ENCODE results near the gene AP1B1.

Gene AP1B1

DNA sequence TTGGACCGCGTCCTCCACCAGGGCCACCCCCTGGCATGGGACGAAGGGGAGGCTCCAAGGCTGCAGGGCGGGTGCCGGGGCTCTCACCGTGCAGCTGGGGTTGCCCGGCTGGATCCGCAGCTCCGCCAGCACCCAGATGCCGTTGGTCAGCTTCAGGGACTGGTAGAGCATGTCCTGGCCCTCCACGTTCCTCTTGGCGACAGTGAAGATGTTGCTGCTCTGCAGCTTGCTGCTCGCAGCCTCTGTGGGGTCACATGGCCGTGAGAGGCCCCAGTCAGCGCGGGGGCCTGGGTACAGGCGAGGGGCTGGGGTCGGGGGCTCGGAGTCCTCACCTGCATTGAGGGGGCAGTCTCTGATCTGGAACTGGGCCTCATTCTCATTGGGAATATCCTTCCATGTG is 58.1 kb downstream of the AP1B1 start:
- FAIRE-seq, result no peak

DNA sequence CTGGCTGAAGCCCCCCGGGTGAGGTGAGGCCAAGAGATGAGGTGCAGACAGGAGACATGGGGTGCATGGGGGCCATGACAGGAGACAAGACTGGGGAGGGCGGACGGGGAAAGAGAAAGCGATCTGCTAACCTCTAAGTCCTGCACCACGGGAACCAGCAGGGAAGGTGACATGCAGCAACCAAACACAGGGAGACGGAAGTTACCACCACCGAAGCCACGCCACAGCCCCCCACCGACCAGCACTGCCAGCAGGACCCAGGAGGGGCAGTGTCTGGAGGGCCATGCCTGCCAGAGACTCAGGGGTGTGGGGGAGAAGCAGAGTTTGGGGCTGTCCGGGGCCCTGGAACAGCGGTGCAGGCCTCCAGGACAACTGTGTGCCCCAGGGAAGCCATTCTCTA is 58.8 kb downstream of the AP1B1 start:
- FAIRE-seq, result no peak

DNA sequence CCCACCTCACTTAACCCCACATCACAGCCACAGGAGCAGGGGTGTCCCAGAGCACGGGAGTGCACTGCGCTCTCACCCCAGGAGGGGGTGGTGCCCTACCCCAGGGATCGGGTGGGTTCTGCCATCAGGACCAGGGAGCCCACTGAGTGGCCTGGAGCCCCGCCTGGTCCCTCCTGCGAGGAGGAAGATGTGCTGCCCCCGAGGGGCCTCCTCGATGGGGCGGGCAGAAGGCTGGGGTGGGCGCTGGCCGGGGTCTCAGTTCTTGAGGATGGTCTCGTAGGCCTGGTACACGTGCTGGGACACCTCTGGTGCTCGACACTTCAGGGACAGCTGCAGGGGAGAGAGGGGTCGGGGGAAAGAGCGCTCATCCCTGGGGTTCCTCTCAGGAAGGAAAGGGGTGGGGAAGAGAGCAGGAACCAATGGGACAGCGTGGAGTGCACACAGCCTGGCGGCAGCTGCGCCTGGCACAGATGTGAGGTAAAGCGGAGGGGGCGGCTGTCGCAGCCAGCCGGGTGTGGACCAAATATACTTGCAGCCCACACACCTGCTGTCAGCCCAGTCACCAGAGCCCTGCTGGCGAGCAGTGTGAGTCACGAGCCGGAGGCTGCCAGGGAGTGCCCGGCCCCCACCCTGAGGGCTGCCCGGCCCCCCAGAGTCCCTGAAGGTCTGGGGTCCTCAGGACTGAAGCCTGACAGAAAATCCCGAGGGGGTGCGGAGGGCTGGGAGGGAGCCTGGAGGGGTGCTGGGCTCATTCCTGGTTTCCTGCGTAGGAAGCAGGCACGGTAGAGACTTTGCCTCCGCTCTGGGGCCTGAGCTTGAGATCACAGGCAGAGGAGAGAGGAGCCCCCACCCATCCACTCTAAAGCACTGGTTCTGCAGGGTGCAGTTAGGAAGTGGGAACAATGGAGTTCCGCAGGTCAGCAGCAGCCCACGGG is 59.5 kb downstream of the AP1B1 start:
- FAIRE-seq, result no peak

DNA sequence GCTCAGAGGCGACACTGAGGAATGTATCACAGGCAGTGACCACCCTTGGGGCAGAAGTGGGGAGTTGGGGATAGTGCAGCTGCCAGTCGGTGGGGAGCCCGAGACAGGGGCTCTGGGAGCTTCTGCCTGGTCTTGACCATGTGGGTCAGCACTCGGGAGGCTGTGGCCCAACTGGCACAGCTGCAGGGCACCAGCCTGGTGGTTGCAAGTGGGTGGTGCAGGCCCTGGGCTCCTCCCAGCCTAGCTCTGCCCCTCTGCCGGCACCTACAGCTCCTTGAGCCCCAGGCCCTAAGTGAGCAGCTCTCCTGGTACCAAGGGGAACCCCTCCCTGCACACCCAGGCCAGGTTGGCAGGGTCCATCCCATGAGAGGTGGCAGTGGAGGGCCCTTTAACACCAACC is 60.3 kb downstream of the AP1B1 start:
- no peak for FAIRE-seq

DNA sequence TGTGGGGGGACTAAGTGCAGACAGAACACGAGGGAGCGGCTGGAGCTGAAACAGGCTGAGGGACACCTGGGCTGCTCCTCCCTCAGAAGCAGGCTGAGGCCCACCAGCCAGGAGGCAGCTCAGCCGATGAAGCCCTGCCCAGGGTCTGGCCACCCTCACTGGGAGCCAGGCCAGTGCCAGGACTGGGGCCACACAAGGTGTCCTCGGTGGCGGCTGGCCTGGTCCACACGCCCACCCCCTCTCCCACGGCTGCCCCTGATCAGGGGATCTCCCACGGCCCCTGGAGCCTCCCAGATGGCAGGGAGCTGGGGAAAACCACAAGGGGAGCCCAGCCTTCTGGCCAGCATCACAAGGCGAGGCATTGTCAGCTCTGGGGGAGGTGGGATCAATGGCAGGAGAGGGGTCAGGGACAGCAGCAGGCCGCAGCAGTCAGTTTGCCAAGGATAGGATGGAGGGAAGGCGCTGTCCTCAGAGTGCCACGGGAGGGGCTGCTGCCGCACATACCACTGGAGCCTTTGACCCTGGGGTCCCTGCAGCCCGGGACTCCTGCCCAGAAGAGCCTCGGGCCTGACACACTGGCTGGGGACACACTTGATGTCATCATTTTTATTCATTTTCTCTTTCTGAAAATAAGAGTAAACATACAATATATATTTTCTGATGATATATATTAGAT is 61.1 kb downstream of the AP1B1 start:
- FAIRE-seq, result no peak

DNA sequence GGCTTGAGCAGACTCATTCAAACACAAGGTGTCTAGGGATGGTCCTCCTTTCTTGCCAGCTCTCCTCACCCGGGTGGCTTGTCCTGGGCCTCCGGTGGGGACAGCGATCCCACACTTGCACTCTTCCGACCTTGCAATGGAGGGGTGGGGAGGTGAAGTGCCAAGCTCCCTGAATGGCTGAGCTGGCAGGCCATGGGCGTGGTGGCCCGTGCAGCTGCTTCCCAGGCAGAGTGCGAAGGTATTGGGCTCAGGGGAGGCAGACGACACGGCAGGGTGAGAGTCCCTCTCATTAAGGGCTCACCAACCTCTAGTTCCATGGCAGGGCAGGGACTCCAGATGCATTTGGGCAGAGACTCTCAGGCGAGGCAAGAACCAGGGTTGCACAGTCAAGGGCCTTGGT is 61.9 kb downstream of the AP1B1 start:
- no peak for FAIRE-seq

DNA sequence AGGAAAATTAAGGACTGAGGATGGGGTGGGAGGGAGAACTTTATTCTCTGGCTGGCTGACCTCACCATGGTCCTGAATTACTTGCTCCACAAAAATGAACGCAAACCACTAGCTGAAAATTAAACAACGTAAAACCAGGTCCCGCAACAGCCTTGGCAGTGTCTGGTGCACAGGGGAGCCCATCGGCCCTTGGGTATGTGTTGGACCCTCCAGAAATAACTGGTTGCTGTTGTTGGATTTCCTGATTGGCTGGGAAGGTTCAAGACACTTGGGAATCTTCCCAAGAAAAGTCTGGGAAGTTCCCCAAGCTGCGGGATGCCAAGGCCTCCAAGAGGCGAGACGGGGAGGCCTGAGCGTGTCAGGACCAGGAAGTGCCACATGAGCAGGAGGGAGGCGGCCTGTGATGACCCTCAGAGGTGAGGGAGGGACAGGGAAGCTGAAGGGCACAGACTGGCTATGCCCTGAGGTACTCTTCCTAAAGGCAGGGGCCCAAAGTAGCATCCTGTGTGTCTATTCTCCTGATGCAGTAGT is 62.5 kb downstream of the AP1B1 start:
- FAIRE-seq, result no peak

DNA sequence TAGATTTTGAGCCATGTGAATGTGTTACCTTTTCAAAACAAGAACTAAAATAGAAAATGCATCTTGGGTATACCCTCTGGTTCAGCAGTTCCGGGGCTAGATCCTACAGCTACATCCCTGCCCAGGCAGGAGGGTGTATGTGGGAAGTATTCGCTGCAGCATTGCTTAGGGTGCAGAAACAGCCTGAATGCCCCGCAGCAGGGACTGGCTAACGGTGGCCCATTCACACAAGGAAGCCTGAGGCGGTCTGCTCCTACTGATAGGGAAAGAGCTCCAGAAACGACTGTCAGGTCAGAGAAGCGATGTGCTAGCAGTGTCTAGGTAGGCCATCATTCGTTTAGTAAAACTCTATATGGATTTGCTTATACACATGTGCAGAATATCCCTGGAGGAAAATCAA is 63.0 kb downstream of the AP1B1 start:
- FAIRE-seq, result no peak

DNA sequence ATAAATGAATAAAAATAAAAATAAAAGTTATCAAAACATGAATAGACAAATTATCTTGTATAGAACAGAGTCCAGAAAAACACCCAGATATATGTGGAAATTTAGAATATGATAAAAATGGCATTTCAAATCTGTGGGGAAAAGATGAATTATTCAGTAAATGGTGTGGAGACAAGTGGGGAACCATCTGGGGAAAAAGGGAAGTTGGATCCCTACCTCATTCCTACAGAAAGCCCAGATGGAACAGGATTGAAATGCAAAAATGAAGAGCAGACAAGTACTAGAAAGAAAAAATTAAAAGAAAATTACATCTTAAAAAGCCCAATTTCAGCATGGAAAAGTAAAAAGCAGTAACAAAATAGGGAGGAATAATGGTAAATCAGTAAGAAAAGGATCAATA is 64.7 kb downstream of the AP1B1 start:
- no peak for FAIRE-seq

DNA sequence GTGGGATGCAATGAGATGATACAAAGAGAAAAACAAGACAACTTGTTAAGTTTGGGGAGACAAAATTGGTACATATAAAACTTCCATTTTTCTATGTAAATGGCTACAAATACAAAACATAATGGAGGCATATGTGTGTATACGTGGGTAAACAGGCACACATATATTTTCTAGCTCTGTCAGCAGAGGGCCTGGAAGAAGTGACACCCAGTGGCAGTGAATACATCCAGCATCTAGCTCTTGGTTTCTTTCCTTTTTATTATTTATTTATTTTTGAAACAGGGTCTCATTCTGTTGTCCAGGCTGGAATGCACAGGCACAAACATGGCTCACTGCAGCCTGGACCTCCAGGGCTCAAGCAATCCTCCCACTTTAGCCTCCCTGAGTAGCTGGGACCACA is 67.8 kb downstream of the AP1B1 start:
- no peak for FAIRE-seq

DNA sequence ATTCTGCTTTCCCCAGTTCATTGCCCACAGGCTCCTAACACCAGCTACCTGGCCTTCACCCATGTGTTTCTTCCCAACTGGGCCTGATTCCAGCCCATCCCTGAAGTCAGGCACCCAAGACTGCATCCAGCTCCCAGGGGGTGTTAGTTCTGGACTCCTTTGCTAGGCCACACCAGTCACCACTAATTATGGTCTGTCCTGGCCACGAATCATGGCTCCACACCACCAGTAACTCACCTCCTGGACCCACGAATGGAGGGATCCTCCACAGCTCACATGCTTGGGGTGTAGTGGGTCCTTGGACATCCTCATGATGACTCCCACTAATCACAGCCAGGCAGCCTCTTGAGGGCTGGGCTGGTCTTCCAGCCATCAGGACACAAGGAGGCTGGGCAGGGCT is 69.3 kb downstream of the AP1B1 start:
- FAIRE-seq, result no peak

DNA sequence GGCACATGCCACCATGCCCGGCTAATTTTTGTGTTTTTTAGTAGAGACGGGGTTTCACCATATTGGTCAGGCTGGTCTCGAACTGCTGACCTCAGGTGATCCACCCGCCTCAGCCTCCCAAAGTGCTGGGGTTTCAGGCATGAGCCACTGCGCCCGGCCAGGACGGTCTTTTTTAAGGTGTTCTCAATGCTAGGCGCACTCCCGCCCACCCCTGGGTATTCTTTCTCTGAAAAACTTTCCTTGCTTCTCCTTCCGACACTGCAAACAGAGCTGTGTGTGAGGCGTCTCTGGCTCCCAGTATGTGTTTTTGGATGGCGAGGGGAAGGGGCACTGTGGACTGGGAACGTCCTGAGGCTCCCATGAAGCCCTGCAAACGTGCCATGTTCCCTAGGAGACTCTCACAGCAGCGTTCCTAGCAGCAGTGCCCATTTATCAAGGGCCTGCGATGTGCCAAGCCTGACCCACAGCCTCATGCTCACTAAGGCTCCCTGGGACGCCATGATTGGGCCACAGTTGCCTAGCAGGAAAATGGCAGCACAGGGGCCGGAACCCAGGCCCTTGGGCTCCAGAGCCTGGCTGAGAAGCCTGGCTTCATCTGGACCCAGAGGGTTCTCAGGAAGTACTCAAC is 70.4 kb downstream of the AP1B1 start:
- FAIRE-seq, result no peak

DNA sequence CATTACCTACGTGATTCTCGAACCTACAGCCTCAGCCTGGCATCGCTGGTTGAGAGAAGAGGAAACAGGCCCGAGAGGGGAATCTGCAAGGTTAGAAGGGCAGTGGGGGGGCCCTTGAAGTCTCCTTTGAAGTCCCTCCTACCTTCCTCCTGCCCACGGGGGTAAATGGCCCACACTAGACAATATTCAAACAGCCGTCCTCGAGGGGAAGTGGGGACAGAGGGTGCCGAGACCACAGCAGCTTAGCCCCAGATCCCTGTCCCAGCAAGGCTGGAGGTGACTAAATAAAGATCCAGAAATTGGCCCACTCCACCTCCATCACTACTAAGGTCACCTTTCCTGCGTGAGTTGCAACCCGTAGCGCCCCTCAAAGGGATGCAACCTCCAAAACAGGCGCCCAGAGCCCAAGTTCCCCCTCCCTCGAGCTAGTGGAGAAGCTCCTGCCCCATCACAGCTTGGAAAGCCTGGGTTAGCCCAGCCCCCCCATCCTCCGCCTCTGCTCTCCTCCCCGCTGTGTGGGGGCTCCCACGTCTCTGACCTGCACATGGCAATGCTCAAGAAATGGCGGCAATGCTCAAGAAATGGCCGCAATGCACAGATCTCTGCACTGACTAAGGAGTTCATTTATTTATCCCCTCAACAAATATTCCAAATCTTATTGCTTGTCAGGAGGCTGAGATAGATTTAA is 72.1 kb downstream of the AP1B1 start:
- no peak for FAIRE-seq

DNA sequence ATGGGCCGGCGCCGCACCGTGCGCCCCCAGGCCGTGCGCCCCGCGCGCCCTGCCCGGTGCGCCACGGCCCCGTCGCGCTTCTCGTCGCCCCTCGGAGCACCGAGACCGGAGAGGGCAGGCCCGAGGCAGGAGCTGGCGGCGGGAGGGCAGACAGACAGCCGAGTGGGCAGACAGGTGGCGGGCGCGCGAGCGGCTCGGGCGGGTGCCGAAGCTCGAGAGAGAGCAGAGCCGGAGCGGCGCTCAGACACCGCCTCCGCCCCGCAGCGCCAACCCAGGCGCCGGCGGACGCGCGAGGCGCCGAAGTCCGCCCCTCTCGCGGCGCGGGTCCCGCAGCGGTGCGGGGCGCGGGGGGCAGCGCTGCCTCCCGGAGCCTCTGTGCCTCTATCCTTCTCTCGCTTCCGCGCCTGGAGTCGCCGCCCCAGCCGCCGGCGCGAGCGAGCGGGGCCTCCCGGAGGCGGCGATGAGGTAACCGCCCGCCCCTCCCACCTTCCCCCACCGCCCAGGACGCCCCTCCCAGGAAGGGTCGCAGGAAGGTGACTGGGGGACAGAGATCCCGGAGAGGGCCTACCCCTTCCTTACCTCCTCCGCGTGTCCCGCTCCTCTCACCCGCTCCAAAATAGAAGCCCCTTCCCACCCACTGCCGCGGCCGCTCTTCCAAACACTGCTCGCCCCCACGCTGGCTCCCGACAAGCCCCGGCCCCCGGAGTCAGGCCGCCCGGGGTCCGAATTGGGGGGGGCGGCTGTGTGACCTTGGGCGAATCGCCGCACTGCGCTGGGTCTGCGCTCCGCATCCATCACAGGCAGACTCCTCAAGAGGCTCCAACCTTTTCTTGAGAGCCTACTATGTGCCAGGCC is 72.9 kb downstream of the AP1B1 start, which contains the start of gene RASL10A:
Gene RASL10A (minus strand): TSS at position 412 of the 855 bp plus-strand sequence. CDS start 451 bp downstream, outside the sequence.
- FAIRE-seq, result no peak

DNA sequence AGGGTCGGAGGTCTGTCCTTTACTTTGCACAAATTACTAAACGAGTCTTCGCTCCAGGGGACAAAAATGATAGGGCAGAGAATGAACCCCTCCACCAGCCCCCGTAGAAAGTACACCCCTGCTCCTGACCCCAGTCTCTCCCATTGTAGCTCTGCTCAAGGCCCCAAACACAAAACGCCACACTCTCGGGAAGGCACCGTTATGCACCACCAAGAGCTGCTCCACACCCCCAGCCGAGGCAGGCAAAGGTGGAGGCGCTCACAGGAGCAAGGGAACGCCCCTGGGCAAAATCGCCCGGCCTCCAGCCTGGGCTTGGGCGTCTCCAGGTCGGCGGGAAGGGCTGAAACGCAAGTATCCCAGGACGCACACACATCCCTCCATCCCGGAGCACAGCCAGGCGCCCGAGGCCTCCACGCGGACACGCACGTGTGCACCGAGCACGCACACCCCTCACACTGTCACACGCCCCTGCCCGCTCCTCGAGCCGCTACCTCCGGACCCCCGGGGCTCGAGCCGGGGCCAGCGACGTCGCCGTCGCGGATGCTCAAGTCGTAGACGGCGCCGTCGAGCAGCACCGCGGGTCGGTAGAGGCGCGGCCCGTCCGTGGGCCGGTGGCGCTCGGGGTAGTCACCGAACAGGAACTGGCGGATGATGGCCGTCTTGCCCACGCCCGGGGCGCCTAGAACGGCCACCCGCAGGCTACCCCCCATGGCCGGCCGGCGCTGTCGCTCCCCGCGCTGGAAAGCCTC is 73.7 kb downstream of the AP1B1 start:
- FAIRE-seq, result no peak

DNA sequence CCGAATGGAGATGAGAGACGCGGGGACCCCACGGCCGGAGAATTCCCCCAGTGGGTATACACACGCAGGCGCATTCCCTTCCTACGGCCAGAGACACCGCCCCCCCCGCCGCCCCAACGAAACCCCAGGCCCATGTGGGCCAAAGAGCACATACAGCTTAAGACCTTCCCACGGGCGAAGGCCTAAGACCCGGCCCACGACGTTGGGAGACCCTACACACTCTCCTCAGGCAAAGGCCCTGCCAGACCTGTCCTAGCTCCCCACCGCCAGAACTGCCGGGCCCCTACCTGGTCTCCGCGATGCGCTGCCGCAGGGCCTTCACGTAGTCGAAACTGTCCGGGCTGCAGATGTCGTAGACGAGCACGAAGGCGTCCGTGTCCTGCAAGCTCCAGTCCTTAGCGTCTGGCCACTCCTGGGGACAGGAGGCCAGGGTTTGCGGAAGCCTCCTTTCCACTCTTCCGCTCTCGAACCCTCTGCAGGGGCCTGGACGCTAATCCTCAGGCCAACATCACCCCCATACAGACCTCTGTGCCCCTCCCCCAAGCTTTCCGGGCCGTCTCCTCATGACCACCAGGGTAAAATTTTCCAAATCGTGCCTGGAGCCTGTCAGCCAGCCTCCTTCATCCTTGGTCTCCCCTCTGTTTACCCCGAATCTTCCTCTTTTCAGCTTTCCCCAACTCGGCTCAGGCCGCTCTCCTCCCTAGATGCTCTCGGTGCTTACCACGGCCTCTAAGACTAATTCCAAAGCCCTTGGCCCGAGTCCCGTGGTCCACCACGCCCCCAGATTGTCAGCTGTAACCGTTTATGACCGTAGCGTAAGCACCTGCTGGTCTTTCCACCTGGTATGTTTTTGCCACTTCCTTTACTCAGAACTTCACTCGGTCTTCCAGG is 74.5 kb downstream of the AP1B1 start:
- no peak for FAIRE-seq

DNA sequence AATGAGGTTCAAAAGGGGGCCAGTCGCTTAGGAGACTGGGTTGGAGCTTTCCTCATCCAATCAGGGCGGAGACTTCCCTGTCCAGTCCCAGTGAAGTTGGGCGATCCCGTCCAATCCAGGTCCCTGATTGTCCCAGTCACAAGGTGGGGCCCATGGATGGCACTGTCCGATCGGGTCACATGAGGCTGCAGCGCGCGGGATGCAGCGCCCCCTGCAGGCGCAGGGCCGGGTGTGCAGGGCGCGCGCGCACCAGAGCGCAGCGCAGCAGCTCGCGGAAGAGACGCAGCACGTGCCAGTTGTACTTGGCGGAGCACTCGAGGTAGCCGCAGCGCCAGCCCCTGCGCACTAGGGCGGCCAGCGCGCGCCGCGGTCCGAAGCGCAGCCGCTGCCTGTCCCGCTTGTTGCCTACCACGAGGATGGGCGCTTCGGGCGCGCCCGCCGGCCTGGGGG is 75.2 kb downstream of the AP1B1 start:
- no peak for FAIRE-seq

DNA sequence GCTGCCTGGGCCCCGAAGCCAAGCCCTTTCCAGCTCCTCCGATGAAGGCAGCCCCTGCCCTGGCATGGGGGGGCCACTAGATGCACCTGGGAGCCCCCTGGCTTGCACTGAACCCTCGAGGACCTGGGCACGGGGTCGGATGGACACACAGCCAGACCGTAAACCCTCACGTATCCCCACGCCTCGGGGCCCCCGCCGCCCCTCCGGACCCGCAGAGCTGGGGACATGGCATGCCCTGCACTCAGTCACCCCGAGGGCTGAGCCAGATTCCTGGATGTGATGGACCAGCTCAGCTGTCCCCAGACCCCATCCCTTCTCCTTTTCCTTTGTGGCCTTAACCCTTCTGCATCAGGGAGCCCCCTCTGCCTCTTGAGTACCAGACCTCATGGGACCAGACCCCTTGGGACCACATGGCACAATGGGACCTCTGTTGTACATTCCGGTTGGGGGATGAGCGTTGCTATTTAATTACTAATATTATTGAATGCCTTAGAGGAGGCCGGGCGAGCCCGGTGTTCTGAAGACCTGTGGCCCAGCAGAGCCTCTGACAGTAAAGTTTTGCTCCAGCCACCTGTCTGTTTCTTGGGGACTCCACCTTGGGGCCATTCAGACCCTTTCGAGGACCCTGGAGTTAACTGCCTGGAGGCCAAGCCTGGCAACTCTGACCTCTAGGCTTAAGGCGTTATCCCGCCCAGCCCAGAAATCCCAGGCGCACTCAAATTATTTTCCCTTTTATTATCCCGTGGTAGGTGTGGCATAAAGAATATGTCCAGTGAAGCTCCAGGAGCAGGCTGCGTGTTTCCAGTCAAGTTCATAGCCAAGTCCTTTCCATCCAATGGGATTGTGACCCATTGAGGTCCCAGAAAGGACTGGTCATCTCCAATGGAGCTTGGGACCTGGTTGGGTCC is 75.9 kb downstream of the AP1B1 start:
- no peak for FAIRE-seq

All from TTC549 (cell line).